Measurements from ENCODE around the gene LHX4. TPM values are rescaled to one million over a fixed set of nuclear protein-coding genes. Genes with fewer than 3 reads are reported as not detected.

LHX4 gene
- total and polyA plus RNA-seq, 2 of the 13 experiments (the other 11 are each of a cell fraction or from before 2014, with no cell fraction given): 0.03 to 0.07 TPM

GRCh38 chr1:180282401-180283044 lies 52.5 kb downstream of the LHX4 start:
- no peaks in the 10 kb centered on the region for H3K27me3 ChIP-seq (ENCODE audit: control insufficient read depth in 1 of 2, insufficient read depth in 2 of 2, low read length in 2 of 2)
- H3K9ac ChIP-seq (ENCODE audit: insufficient read depth, low read depth, low read length): no peak overlapping the region
- in situ Hi-C loops (cut with HindIII; ENCODE audit: extremely low pct_ligation_motif_present, low pct_unique_long_range_greater_than_20kb): no loop called here
- WGBS (ENCODE audit: low lambda C conversion rate): 96% methylated on average over 5 of the region's 5 CpGs
- TF ChIP-seq THYN1 (CRISPR knock-in tag; IDR thresholded peaks at IDR 0.05; ENCODE audit: borderline replicate concordance, low read depth) (no peak), MTF1 (CRISPR knock-in tag; IDR thresholded peaks at IDR 0.05) (no peak), ZMYM2 (CRISPR knock-in tag; IDR thresholded peaks at IDR 0.05) (no peak), MTA1 (CRISPR knock-in tag; IDR thresholded peaks at IDR 0.05; ENCODE audit: borderline replicate concordance) (no peak), SMC3 (IDR thresholded peaks at IDR 0.05; ENCODE audit: low read length) (no peak), ZNF550 (CRISPR knock-in tag; IDR thresholded peaks at IDR 0.05; ENCODE audit: borderline replicate concordance) (no peak), NR2F1 (CRISPR knock-in tag; IDR thresholded peaks at IDR 0.05) (no peak), RFXANK (CRISPR knock-in tag; IDR thresholded peaks at IDR 0.05) (no peak), POLR2G (IDR thresholded peaks at IDR 0.05; ENCODE audit: low read depth, low read length) (no peak), ZNF687 (CRISPR knock-in tag; IDR thresholded peaks at IDR 0.05) (no peak), EZH2 (conservative IDR thresholded peaks at IDR 0.05; ENCODE audit: low read depth, low read length) (no peak), KAT2B (IDR thresholded peaks at IDR 0.05; ENCODE audit: borderline replicate concordance, low read depth, low read length) (no peak), SRY (CRISPR knock-in tag; IDR thresholded peaks at IDR 0.05) (no peak), RBM39 (IDR thresholded peaks at IDR 0.05; ENCODE audit: low read depth, low read length, poor library complexity, severe bottlenecking) (no peak), ZNF83 (CRISPR knock-in tag; IDR thresholded peaks at IDR 0.05; ENCODE audit: borderline replicate concordance) (no peak), ATAD3A (CRISPR knock-in tag; IDR thresholded peaks at IDR 0.05) (no peak)
- H3K27ac ChIP-seq (ENCODE audit: extremely low read length, insufficient read depth, low read length): no peak overlapping the region
- no peaks in the 10 kb centered on the region for H3K4me1 ChIP-seq (ENCODE audit: insufficient read depth, low read length)
- H3K9me3 ChIP-seq (ENCODE audit: low read length): no peaks in the 10 kb centered on the region
- H3K4me2 ChIP-seq (ENCODE audit: low read depth, low read length): no peak overlapping the region
- no peak overlapping the region for H3K4me3 ChIP-seq (replicated peaks in 1 of 3; ENCODE audit: insufficient read depth in 1 of 3, low read depth in 2 of 3, low read length in 3 of 3)
- no peaks in the 10 kb centered on the region for H3K79me2 ChIP-seq (ENCODE audit: insufficient read depth, low read length)
- H2AFZ ChIP-seq (ENCODE audit: low read length): no peak overlapping the region
- BruUV-seq (replicated peaks): no TSS peak
- no peak for FAIRE-seq
- ChIA-PET POLR2A (no interaction called here), CTCF (ENCODE audit: low intra/inter-chr PET ratio, low total read pairs) (no interaction called here)
- peaks cover 1 to 28% of the 10 kb centered on the region in 2 experiments; a peak in 4 of 5 replicates for H3K36me3 ChIP-seq (replicated peaks in 1 of 2; ENCODE audit: control insufficient read depth in 1 of 2, insufficient read depth in 2 of 2, low read length in 2 of 2)
- DNase-seq (ENCODE audit: low spot score): no peak
- H4K20me1 ChIP-seq (ENCODE audit: insufficient read depth, low read length): no peaks in the 10 kb centered on the region
- intact Hi-C loops (cut with micrococcal nuclease; ENCODE audit: unreplicated experiment): no loop called here
- ATAC-seq: no peak
